H1 (cell line): Measurements from ENCODE around the gene CDK5R1. TPM values are rescaled to one million over a fixed set of nuclear protein-coding genes. Genes with fewer than 3 reads are reported as not detected.
A peak's percentile ranks its signal among the peaks of the same experiment; 100 is the strongest.

Experiments
- CTCF ChIA-PET: fragments of 300-600 bp; sonication (Branson Sonifier 250); formaldehyde crosslinking; loops from one replicate; lab custom pipeline; 2021; ENCODE audit not compliant: partially characterized antibody; lab: Charles Lee
- POLR2A ChIA-PET: fragments of 300-600 bp; sonication (Branson Sonifier 250); formaldehyde crosslinking; loops from one replicate; lab custom pipeline; 2021; ENCODE audit warnings: inconsistent platforms; ENCODE audit not compliant: partially characterized antibody; lab: Charles Lee
- DNase-seq, 2 experiments: peaks; one replicate each; pipeline versions ENCODE4 v3.0.0 to v3.0.0-alpha.2; 2010 to 2022; ENCODE audit warnings: low spot score in 2 of 2, low read depth in 1 of 2, mixed read lengths in 1 of 2
- FAIRE-seq: peaks from 2 replicates; lab custom pipeline; 2011; peaks lifted over from hg19 to GRCh38; lab: Jason Lieb, UNC
- H2AFZ ChIP-seq: 2 replicates; pipeline ENCODE4 v1.8.1; 2012; ENCODE audit warnings: low read length, inconsistent platforms
- H2AK5ac ChIP-seq: 2 replicates; pipeline ENCODE4 v1.6.1; 2013; ENCODE audit warnings: low read depth, low read length
- H2BK120ac ChIP-seq: replicated peaks from 2 replicates; pipeline ENCODE3; 2013; ENCODE audit warnings: low read depth, low read length, inconsistent platforms
- H2BK12ac ChIP-seq: 2 replicates; pipeline ENCODE4 v1.6.1; 2013; ENCODE audit warnings: low read depth, low read length
- H2BK15ac ChIP-seq: 2 replicates; pipeline ENCODE4 v1.6.1; 2013; ENCODE audit warnings: low read length
- H2BK20ac ChIP-seq: 2 replicates; pipeline ENCODE4 v1.6.1; 2013; ENCODE audit warnings: low read length
- H2BK5ac ChIP-seq: 2 replicates; pipeline ENCODE4 v1.6.1; 2013; ENCODE audit warnings: low read depth, low read length
- H3K14ac ChIP-seq: 2 replicates; pipeline ENCODE4 v1.6.1; 2013; ENCODE audit warnings: inconsistent platforms; ENCODE audit not compliant: insufficient read length
- H3K18ac ChIP-seq: 2 replicates; pipeline ENCODE4 v1.6.1; 2013; ENCODE audit warnings: low read length; ENCODE audit errors: extremely low read depth
- H3K23ac ChIP-seq: 2 replicates; pipeline ENCODE4 v1.6.1; 2013; ENCODE audit warnings: inconsistent platforms; ENCODE audit not compliant: insufficient read length
- H3K23me2 ChIP-seq: 2 replicates; pipeline ENCODE4 v1.6.1; 2013; ENCODE audit warnings: low read depth, low read length
- H3K27ac ChIP-seq: 2 replicates; pipeline ENCODE4 v1.6.1; 2011; ENCODE audit warnings: low read depth, low read length, inconsistent platforms
- H3K27me3 ChIP-seq, 4 experiments: replicated peaks in 1 of 4; 1 replicate in 1 of 4; 2 replicates in 3 of 4; pipeline versions ENCODE4 v1.6.1 to v1.8.1; 2011 to 2013; ENCODE audit warnings: low read length in 3 of 4, mild to moderate bottlenecking in 3 of 4, inconsistent platforms in 2 of 4, mixed read lengths in 2 of 4, moderate library complexity in 1 of 4; ENCODE audit not compliant: control insufficient read depth in 3 of 4, insufficient read depth in 3 of 4; ENCODE audit errors: extremely low read depth in 1 of 4
- H3K36me3 ChIP-seq, 4 experiments: 2 replicates each; pipeline versions ENCODE4 v1.6.1 to v1.8.1; 2011 to 2013; ENCODE audit warnings: mild to moderate bottlenecking in 4 of 4, low read length in 3 of 4, moderate library complexity in 2 of 4, control low read depth in 1 of 4, inconsistent platforms in 1 of 4; ENCODE audit not compliant: insufficient read depth in 4 of 4, control insufficient read depth in 2 of 4
- H3K4ac ChIP-seq: replicated peaks from 2 replicates; pipeline ENCODE3; 2013; ENCODE audit warnings: low read length, low read depth, mixed read lengths, inconsistent platforms; ENCODE audit not compliant: insufficient read length
- H3K4me1 ChIP-seq, 4 experiments: replicated peaks in 1 of 4; 1 replicate in 1 of 4; 2 replicates in 3 of 4; pipeline versions ENCODE4 v1.6.1 to v1.8.1; 2011 to 2013; ENCODE audit warnings: low read length in 3 of 4, inconsistent platforms in 2 of 4, mixed read lengths in 1 of 4; ENCODE audit not compliant: insufficient read depth in 4 of 4, control insufficient read depth in 3 of 4
- H3K4me2 ChIP-seq, 2 experiments: 2 replicates each; pipeline versions ENCODE4 v1.6.1 to v1.8.1; 2011 to 2013; ENCODE audit warnings: low read depth in 2 of 2, low read length in 2 of 2, control low read depth in 1 of 2, inconsistent platforms in 1 of 2, mild to moderate bottlenecking in 1 of 2; ENCODE audit not compliant: insufficient read depth in 1 of 2
- H3K4me3 ChIP-seq, 4 experiments: fragments of 200-600, 300-600 bp in 1 of 4; sonication (generic), shearing (Covaris generic), sonication (Bioruptor Twin) in 1 of 4; 2 replicates each; pipeline versions ENCODE4 v1.5.1 to v1.8.1; 2011 to 2016; ENCODE audit warnings: low read length in 4 of 4, low read depth in 3 of 4, control low read depth in 2 of 4, inconsistent platforms in 2 of 4, mild to moderate bottlenecking in 2 of 4, mixed read lengths in 1 of 4, moderate library complexity in 1 of 4; ENCODE audit not compliant: insufficient read depth in 2 of 4; ENCODE audit errors: extremely low read depth in 1 of 4
- H3K56ac ChIP-seq: replicated peaks from 2 replicates; pipeline ENCODE3; 2013; ENCODE audit warnings: low read depth, mild to moderate bottlenecking, mixed read lengths, low read length, inconsistent platforms; ENCODE audit not compliant: insufficient read length
- H3K79me1 ChIP-seq: 2 replicates; pipeline ENCODE4 v1.6.1; 2013; ENCODE audit warnings: low read depth, low read length, control low read depth
- H3K79me2 ChIP-seq, 2 experiments: 2 replicates each; pipeline versions ENCODE4 v1.6.1 to v1.8.1; 2012 to 2013; ENCODE audit warnings: low read length in 2 of 2, mild to moderate bottlenecking in 2 of 2, inconsistent platforms in 1 of 2; ENCODE audit not compliant: insufficient read depth in 2 of 2, control insufficient read depth in 1 of 2
- H3K9ac ChIP-seq, 4 experiments: replicated peaks in 1 of 4; 1 replicate in 1 of 4; 2 replicates in 3 of 4; pipeline versions ENCODE4 v1.6.1 to v1.8.1; 2011 to 2013; ENCODE audit warnings: low read depth in 3 of 4, low read length in 3 of 4, control low read depth in 2 of 4, mild to moderate bottlenecking in 2 of 4, moderate library complexity in 2 of 4, inconsistent platforms in 1 of 4; ENCODE audit errors: extremely low read depth in 1 of 4
- H3K9me3 ChIP-seq, 2 experiments: 2 replicates each; pipeline versions ENCODE4 v1.6.1 to v1.8.1; 2012 to 2013; ENCODE audit warnings: mild to moderate bottlenecking in 2 of 2, moderate library complexity in 2 of 2, control low read depth in 1 of 2, inconsistent platforms in 1 of 2, low read depth in 1 of 2, low read length in 1 of 2, mixed read lengths in 1 of 2; ENCODE audit not compliant: insufficient read depth in 2 of 2
- H4K20me1 ChIP-seq, 2 experiments: replicated peaks in 1 of 2; 2 replicates each; pipeline versions ENCODE3 to v1.8.1; 2011 to 2013; ENCODE audit warnings: inconsistent platforms in 2 of 2, low read length in 2 of 2, mild to moderate bottlenecking in 1 of 2; ENCODE audit not compliant: insufficient read depth in 2 of 2, control insufficient read depth in 1 of 2
- H4K5ac ChIP-seq: 2 replicates; pipeline ENCODE4 v1.6.1; 2013; ENCODE audit warnings: low read length, low read depth, mixed read lengths, inconsistent platforms; ENCODE audit not compliant: insufficient read length
- H4K8ac ChIP-seq: 2 replicates; pipeline ENCODE4 v1.8.0; 2013; ENCODE audit warnings: mild to moderate bottlenecking, moderate library complexity, low read length, inconsistent platforms; ENCODE audit not compliant: insufficient read depth; ENCODE audit errors: extremely low read depth
- H4K91ac ChIP-seq: replicated peaks from 2 replicates; pipeline ENCODE3; 2013; ENCODE audit warnings: low read length, mixed read lengths, inconsistent platforms; ENCODE audit not compliant: insufficient read length
- CTBP2 ChIP-seq: IDR thresholded peaks from 2 replicates; pipeline ENCODE4 v1.7.0; 2011; ENCODE audit warnings: borderline replicate concordance, mild to moderate bottlenecking, moderate library complexity, mixed read lengths, low read length; ENCODE audit not compliant: insufficient read depth, insufficient read length
- CTCF ChIP-seq, 3 experiments: IDR thresholded peaks; 1 replicate in 2 of 3; 2 replicates in 1 of 3; pipeline versions ENCODE4 v1.5.1 to v1.6.1; 2011; ENCODE audit warnings: low read length in 3 of 3, mild to moderate bottlenecking in 3 of 3, inconsistent platforms in 2 of 3, low read depth in 1 of 3, moderate library complexity in 1 of 3; ENCODE audit not compliant: insufficient read depth in 1 of 3; ENCODE audit errors: control extremely low read depth in 1 of 3
- RAD21 ChIP-seq, 2 experiments: IDR thresholded peaks in 1 of 2; conservative IDR thresholded peaks in 1 of 2; 2 replicates each; pipeline ENCODE4 v1.6.1; 2011; ENCODE audit warnings: low read depth in 2 of 2, low read length in 2 of 2, improper control_type of control experiment in 1 of 2, inconsistent platforms in 1 of 2, mild to moderate bottlenecking in 1 of 2, moderate library complexity in 1 of 2
- WGBS, 2 experiments: shearing (Covaris generic) in 1 of 2; methylation state at CpG; one replicate each; pipeline versions ENCODE4 v1.1.6 to v1.1.7; 2013 to 2015; ENCODE audit warnings: low lambda C conversion rate in 2 of 2, mixed read lengths in 2 of 2, inconsistent platforms in 1 of 2, low coverage in 1 of 2, missing lambda C conversion rate in 1 of 2; ENCODE audit not compliant: insufficient replicate concordance in 2 of 2, insufficient coverage in 1 of 2, insufficient read length in 1 of 2; ENCODE audit errors: extremely low coverage in 1 of 2, missing lambda C conversion rate in 1 of 2; 5-methylcytosine and 5-hydroxymethylcytosine counted together
- polyA plus RNA-seq, 7 experiments: library from polyadenylated mRNA; depleted of rRNA in 3 of 7; stranded (reverse) in 5 of 7; unstranded in 2 of 7; fragments of >200 nt in 5 of 7; fragments of 200-250 nt in 2 of 7; gene quantifications; 1 replicate in 5 of 7; 2 replicates in 1 of 7; 4 replicates in 1 of 7; pipeline versions ENCODE4 v1.2.1 to v1.2.3, GENCODE V29; 2011 to 2013; ENCODE audit warnings: missing spikeins in 2 of 7, mixed read lengths in 2 of 7
- total RNA-seq: library from RNA; stranded (reverse); fragmentation: NEBNext Ultra II Directional; extraction: Animal tissue kit (Norgen Biotek cat#: 25700); gene quantifications from 2 replicates; pipeline ENCODE4 v1.2.1, GENCODE V29; 2021

Gene CDK5R1
- total and polyA plus RNA-seq, 2 of the 8 experiments (the other 6 are each of a cell fraction or from before 2014, with no cell fraction given), result 2.7 to 9.9 TPM

GRCh38 chr17:32497431-32498205 is 10.8 kb downstream of the CDK5R1 start:
- ChIA-PET CTCF (interaction anchor here (0.5 to 2.2 kb wide), 12 partner anchors 10 to 1461 kb away, joined by 3 to 8 read pairs (median 3); partner anchors contain the start of gene CDK5R1), POLR2A (interaction anchor here (1.5 kb wide), 2 partner anchors 10 to 12 kb away, joined by 5 to 7 read pairs; partner anchors contain the start of gene CDK5R1)
- Histone ChIP-seq H3K56ac (no peak overlapping the region), H3K23ac (no peak overlapping the region), H4K5ac (no peak overlapping the region), H2BK15ac (no peak overlapping the region), H4K8ac (no peak overlapping the region), H3K27me3 (no peaks in the 10 kb centered on the region), H2BK12ac (no peak overlapping the region), H3K23me2 (no peaks in the 10 kb centered on the region), H3K9ac (no peak overlapping the region), H2BK20ac (0 out of 2 replicates have a peak overlapping the region, but pooled peaks have one; percentile 18), H3K4ac (no peak overlapping the region), H3K9me3 (no peaks in the 10 kb centered on the region), H3K4me3 (no peak overlapping the region), H3K14ac (no peak overlapping the region), H2AK5ac (no peak overlapping the region), H3K79me1 (no peaks in the 10 kb centered on the region), H3K79me2 (no peaks in the 10 kb centered on the region), H4K91ac (no peak overlapping the region), H3K36me3 (no peaks in the 10 kb centered on the region), H3K27ac (no peak overlapping the region), H2AFZ (no peak overlapping the region), H2BK120ac (no peak overlapping the region), H2BK5ac (no peak overlapping the region), H4K20me1 (no peaks in the 10 kb centered on the region), H3K18ac (no peak overlapping the region; the same call in 1 of the 2 replicates), H3K4me2 (no peak overlapping the region), H3K4me1 (peaks cover 0 to 6% (median 5%) of the 10 kb centered on the region in 4 experiments; a peak in 5 of 7 replicates)
- 81% methylated on average over 17 of the region's 18 CpGs; no CpG with 5 or more reads in 1 of the 2 experiments for WGBS, 2 experiments
- TF ChIP-seq RAD21 (IDR thresholded peaks at IDR 0.05 in 1 of 2, conservative IDR thresholded peaks at IDR 0.05 in 1 of 2; ENCODE audit: low read depth in 2 of 2, low read length in 2 of 2), result peak; percentile 53 to 66
- TF ChIP-seq CTBP2, result no peak
- peak; percentile 26 to 36 (median 31); a peak in 2 of 4 replicates for TF ChIP-seq CTCF (IDR thresholded peaks at IDR 0.05; ENCODE audit: control extremely low read depth in 1 of 3, insufficient read depth in 1 of 3, low read depth in 1 of 3, low read length in 3 of 3)
- no peak for DNase-seq
- FAIRE-seq, result no peak
